H9 (cell line): Measurements from ENCODE around the gene IGFL4. TPM values are rescaled to one million over a fixed set of nuclear protein-coding genes. Genes with fewer than 3 reads are reported as not detected.
A peak's percentile ranks its signal among the peaks of the same experiment; 100 is the strongest.

Experiments
- DNase-seq: peaks from one replicate; pipeline ENCODE4 v3.0.0-alpha.2; 2017
- H2AFZ ChIP-seq: one replicate; pipeline ENCODE4 v1.6.1; 2013; ENCODE audit warnings: mild to moderate bottlenecking, low read length, control low read depth, moderate library complexity
- H2AK5ac ChIP-seq: 2 replicates; pipeline ENCODE4 v1.6.1; 2013; ENCODE audit warnings: low read length, control low read depth, mixed read lengths; ENCODE audit not compliant: insufficient read length
- H2BK120ac ChIP-seq: one replicate; pipeline ENCODE4 v1.6.1; 2013; ENCODE audit warnings: low read depth, mild to moderate bottlenecking, low read length, control low read depth, inconsistent platforms; ENCODE audit not compliant: poor library complexity, severe bottlenecking
- H2BK12ac ChIP-seq: 2 replicates; pipeline ENCODE4 v1.6.1; 2013; ENCODE audit warnings: low read length, control low read depth, mixed read lengths, low read depth; ENCODE audit not compliant: insufficient read length
- H2BK15ac ChIP-seq: 2 replicates; pipeline ENCODE4 v1.6.1; 2013; ENCODE audit warnings: low read depth, low read length, control low read depth
- H2BK20ac ChIP-seq: one replicate; pipeline ENCODE4 v1.6.1; 2013; ENCODE audit warnings: low read depth, mild to moderate bottlenecking, low read length, control low read depth, inconsistent platforms; ENCODE audit not compliant: poor library complexity, severe bottlenecking
- H2BK5ac ChIP-seq: 2 replicates; pipeline ENCODE4 v1.6.1; 2013; ENCODE audit warnings: low read length, control low read depth, mixed read lengths; ENCODE audit not compliant: insufficient read length
- H3K14ac ChIP-seq: 2 replicates; pipeline ENCODE4 v1.6.1; 2013; ENCODE audit warnings: low read length, control low read depth; ENCODE audit not compliant: insufficient read depth
- H3K18ac ChIP-seq: 2 replicates; pipeline ENCODE4 v1.6.1; 2013; ENCODE audit warnings: low read depth, mild to moderate bottlenecking, mixed read lengths, low read length, control low read depth; ENCODE audit not compliant: insufficient read length
- H3K23ac ChIP-seq: 2 replicates; pipeline ENCODE4 v1.6.1; 2013; ENCODE audit warnings: low read length, control low read depth, mixed read lengths, low read depth; ENCODE audit not compliant: insufficient read length
- H3K23me2 ChIP-seq: 2 replicates; pipeline ENCODE4 v1.6.1; 2013; ENCODE audit warnings: low read depth, mild to moderate bottlenecking, mixed read lengths, low read length, control low read depth; ENCODE audit not compliant: insufficient read length, poor library complexity, severe bottlenecking
- H3K27ac ChIP-seq: 2 replicates; pipeline ENCODE4 v1.5.1; 2013; ENCODE audit warnings: low read length, control low read depth, mixed read lengths, low read depth; ENCODE audit not compliant: insufficient read length
- H3K27me3 ChIP-seq: 2 replicates; pipeline ENCODE4 v1.6.1; 2013; ENCODE audit warnings: low read length, control low read depth, inconsistent platforms; ENCODE audit not compliant: insufficient read depth
- H3K4ac ChIP-seq: 2 replicates; pipeline ENCODE4 v1.6.1; 2013; ENCODE audit warnings: low read depth, mild to moderate bottlenecking, control low read depth, inconsistent platforms, low read length, moderate library complexity
- H3K4me1 ChIP-seq: 2 replicates; pipeline ENCODE4 v1.6.1; 2013; ENCODE audit warnings: low read length, control low read depth, inconsistent platforms; ENCODE audit not compliant: insufficient read depth
- H3K4me2 ChIP-seq: 2 replicates; pipeline ENCODE4 v1.6.1; 2013; ENCODE audit warnings: low read length, control low read depth, mixed read lengths; ENCODE audit not compliant: insufficient read length, insufficient read depth
- H3K56ac ChIP-seq: 2 replicates; pipeline ENCODE4 v1.6.1; 2013; ENCODE audit warnings: low read depth, mild to moderate bottlenecking, mixed read lengths, low read length, control low read depth; ENCODE audit not compliant: insufficient read length
- H3K79me1 ChIP-seq: 2 replicates; pipeline ENCODE4 v1.6.1; 2013; ENCODE audit warnings: low read depth, mild to moderate bottlenecking, moderate library complexity, low read length, control low read depth, inconsistent platforms; ENCODE audit not compliant: insufficient read depth, poor library complexity, severe bottlenecking
- H3K79me2 ChIP-seq: 2 replicates; pipeline ENCODE4 v1.6.1; 2013; ENCODE audit warnings: low read length, control low read depth, inconsistent platforms; ENCODE audit not compliant: insufficient read depth
- H3K9ac ChIP-seq: 2 replicates; pipeline ENCODE4 v1.6.1; 2013; ENCODE audit warnings: low read length, control low read depth, mixed read lengths; ENCODE audit not compliant: insufficient read length; ENCODE audit errors: extremely low read depth
- H3K9me3 ChIP-seq: one replicate; pipeline ENCODE4 v1.6.1; 2013; ENCODE audit warnings: low read depth, low read length, inconsistent platforms; ENCODE audit not compliant: control insufficient read depth
- H3T11ph ChIP-seq: one replicate; pipeline ENCODE4 v1.6.1; 2013; ENCODE audit warnings: mild to moderate bottlenecking, low read length, control low read depth, inconsistent platforms
- H4K20me1 ChIP-seq: one replicate; pipeline ENCODE4 v1.6.1; 2013; ENCODE audit not compliant: control insufficient read depth, insufficient read length, insufficient read depth
- H4K5ac ChIP-seq: 2 replicates; pipeline ENCODE4 v1.6.1; 2013; ENCODE audit warnings: low read depth, mild to moderate bottlenecking, mixed read lengths, low read length, control low read depth; ENCODE audit not compliant: insufficient read length
- H4K8ac ChIP-seq: replicated peaks from 2 replicates; pipeline ENCODE4 v1.6.1; 2013; ENCODE audit warnings: low read length, control low read depth, mixed read lengths, low read depth; ENCODE audit not compliant: insufficient read length
- H4K91ac ChIP-seq: 2 replicates; pipeline ENCODE4 v1.6.1; 2013; ENCODE audit warnings: low read depth, mild to moderate bottlenecking, moderate library complexity, mixed read lengths, low read length, control low read depth; ENCODE audit not compliant: insufficient read length
- H3K27ac Mint-ChIP-seq, 3 experiments: 2 replicates in 2 of 3; 3 replicates in 1 of 3; pipeline ENCODE4 v1.8.0; 2020 to 2021; ENCODE audit warnings: mixed read lengths in 3 of 3, mild to moderate bottlenecking in 1 of 3, moderate library complexity in 1 of 3
- H3K27me3 Mint-ChIP-seq: 2 replicates; pipeline ENCODE4 v1.8.0; 2021; ENCODE audit warnings: low read depth, mild to moderate bottlenecking, moderate library complexity, mixed read lengths
- H3K36me3 Mint-ChIP-seq, 3 experiments: 2 replicates in 2 of 3; 3 replicates in 1 of 3; pipeline ENCODE4 v1.8.0; 2020 to 2021; ENCODE audit warnings: low read depth in 3 of 3, mixed read lengths in 3 of 3; ENCODE audit not compliant: insufficient read depth in 1 of 3
- H3K4me1 Mint-ChIP-seq, 2 experiments: 2 replicates each; pipeline ENCODE4 v1.8.0; 2020; ENCODE audit warnings: mixed read lengths in 2 of 2
- H3K4me3 Mint-ChIP-seq, 2 experiments: 2 replicates in 1 of 2; 3 replicates in 1 of 2; pipeline ENCODE4 v1.8.0; 2020 to 2021; ENCODE audit warnings: mild to moderate bottlenecking in 2 of 2, mixed read lengths in 2 of 2, moderate library complexity in 1 of 2
- H3K9me3 Mint-ChIP-seq, 2 experiments: 2 replicates in 1 of 2; 3 replicates in 1 of 2; pipeline ENCODE4 v1.8.0; 2020; ENCODE audit warnings: mild to moderate bottlenecking in 2 of 2, mixed read lengths in 2 of 2, moderate library complexity in 1 of 2
- WGBS: extraction: QIAGEN DNeasy Blood & Tissue Kit; methylation state at CpG from one replicate; pipeline ENCODE4 v1.1.7; 2013; ENCODE audit warnings: missing lambda C conversion rate, low lambda C conversion rate, mixed read lengths; ENCODE audit not compliant: insufficient read length; ENCODE audit errors: extremely low coverage; 5-methylcytosine and 5-hydroxymethylcytosine counted together
- total RNA-seq: library from RNA; stranded (reverse); gene quantifications from 2 replicates; pipeline ENCODE4 v1.2.1, GENCODE V29; 2021
- TF ChIP-seq, protein P1 (sequence below): fragments of 200-600 bp; sonication (generic); conservative IDR thresholded peaks from 3 replicates; pipeline ENCODE4 v1.8.0; 2021; ENCODE audit warnings: antibody characterized with exemption, mild to moderate bottlenecking

IGFL4 gene
- total RNA-seq, 1 experiment from 2014 or later, result 0.33 TPM

DNA sequence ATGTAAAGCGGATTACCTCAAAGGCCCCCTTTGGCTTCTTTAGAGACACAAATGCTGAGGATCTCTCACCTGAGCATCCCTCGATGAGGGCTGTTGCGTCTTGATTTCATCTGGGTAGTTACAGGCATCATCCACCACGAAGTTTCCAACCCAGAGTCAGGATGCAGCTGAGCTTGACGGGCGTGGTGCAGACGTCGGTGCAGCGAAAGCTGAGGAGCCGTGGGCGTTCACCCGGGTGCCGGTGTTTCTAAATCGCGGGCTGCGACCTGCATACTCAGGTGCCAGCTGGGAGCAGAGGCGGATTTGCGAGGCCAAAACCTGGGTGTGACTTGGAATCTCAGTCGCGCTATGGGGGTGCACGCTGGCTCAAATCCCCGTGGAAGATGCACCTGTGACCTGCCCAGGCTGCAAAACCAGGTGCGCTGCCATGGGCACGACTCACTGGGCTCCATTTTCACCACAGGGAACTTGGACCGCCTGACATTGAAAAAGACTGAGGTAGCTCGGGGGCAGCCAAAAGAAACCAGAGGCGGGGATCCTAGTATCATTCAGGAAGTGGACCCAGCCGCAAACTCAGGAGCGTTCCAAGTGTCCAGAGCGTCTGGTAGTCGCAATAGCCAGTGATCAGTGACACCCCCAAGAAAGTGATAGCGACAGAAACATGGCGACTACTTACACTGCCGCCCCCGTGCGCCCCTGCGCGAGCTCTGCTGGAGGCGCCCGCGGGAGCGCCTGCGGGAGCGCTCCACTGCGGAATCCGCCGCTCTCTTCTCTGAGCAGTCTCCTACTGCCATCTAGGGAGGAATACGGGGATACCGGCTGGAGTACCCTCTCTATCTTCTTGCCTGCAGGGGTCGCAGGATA, 36.4 kb upstream of the IGFL4 start:
- peak; percentile 89 for DNase-seq
- no peak overlapping the region for H3K9ac ChIP-seq
- no CpG with 5 or more reads among the region's 50 CpGs for WGBS

More for the DNA sequence above, 36.4 kb upstream of the IGFL4 start:
- H3K27ac Mint-ChIP-seq, result no peak overlapping the region
- no peak overlapping the region for H3K23ac ChIP-seq
- H2AK5ac ChIP-seq, result no peak overlapping the region
- H3K4ac ChIP-seq, result no peak overlapping the region
- no peak overlapping the region for H4K5ac ChIP-seq
- peaks cover 8% of the 10 kb centered on the region for H3K23me2 ChIP-seq
- H3K79me2 ChIP-seq, result no peaks in the 10 kb centered on the region
- H4K20me1 ChIP-seq, result no peaks in the 10 kb centered on the region
- no peak overlapping the region for H4K8ac ChIP-seq
- H2BK20ac ChIP-seq, result no peak overlapping the region
- H3K4me2 ChIP-seq, result peak overlapping the region; percentile 57
- H3K18ac ChIP-seq, result no peak overlapping the region
- H3K9me3 Mint-ChIP-seq, result peaks cover 0 to 8% of the 10 kb centered on the region in 2 experiments; a peak in 2 of 5 replicates
- no peak overlapping the region for H2BK15ac ChIP-seq
- no peak overlapping the region for H2BK120ac ChIP-seq
- no peaks in the 10 kb centered on the region for H3K9me3 ChIP-seq
- no peak overlapping the region for H3K56ac ChIP-seq
- no peaks in the 10 kb centered on the region for H3K79me1 ChIP-seq
- no peak overlapping the region for H2BK12ac ChIP-seq
- H3K27me3 ChIP-seq, result peaks cover 5% of the 10 kb centered on the region; the same call in 1 of the 2 replicates
- no peaks in the 10 kb centered on the region; a peak in 1 of 7 replicates for H3K36me3 Mint-ChIP-seq
- H3K14ac ChIP-seq, result no peak overlapping the region; the same call in 1 of the 2 replicates
- peak overlapping the region; percentile 82 to 83 for H3K4me3 Mint-ChIP-seq
- no peak overlapping the region for H3T11ph ChIP-seq
- peaks cover 74% of the 10 kb centered on the region for H3K27me3 Mint-ChIP-seq
- H3K4me1 ChIP-seq, result 0 out of 2 replicates have a peak, but pooled peaks cover 2% of the 10 kb centered on the region
- no peak overlapping the region for H3K27ac ChIP-seq
- H2BK5ac ChIP-seq, result no peak overlapping the region
- H2AFZ ChIP-seq, result no peak overlapping the region
- TF ChIP-seq, protein P1, sequence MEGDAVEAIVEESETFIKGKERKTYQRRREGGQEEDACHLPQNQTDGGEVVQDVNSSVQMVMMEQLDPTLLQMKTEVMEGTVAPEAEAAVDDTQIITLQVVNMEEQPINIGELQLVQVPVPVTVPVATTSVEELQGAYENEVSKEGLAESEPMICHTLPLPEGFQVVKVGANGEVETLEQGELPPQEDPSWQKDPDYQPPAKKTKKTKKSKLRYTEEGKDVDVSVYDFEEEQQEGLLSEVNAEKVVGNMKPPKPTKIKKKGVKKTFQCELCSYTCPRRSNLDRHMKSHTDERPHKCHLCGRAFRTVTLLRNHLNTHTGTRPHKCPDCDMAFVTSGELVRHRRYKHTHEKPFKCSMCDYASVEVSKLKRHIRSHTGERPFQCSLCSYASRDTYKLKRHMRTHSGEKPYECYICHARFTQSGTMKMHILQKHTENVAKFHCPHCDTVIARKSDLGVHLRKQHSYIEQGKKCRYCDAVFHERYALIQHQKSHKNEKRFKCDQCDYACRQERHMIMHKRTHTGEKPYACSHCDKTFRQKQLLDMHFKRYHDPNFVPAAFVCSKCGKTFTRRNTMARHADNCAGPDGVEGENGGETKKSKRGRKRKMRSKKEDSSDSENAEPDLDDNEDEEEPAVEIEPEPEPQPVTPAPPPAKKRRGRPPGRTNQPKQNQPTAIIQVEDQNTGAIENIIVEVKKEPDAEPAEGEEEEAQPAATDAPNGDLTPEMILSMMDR, result peak; percentile 100
- H3K4me1 Mint-ChIP-seq, result peaks cover 4 to 10% of the 10 kb centered on the region in 2 experiments
- no peak overlapping the region for H4K91ac ChIP-seq
